RWPE2 (cell line): ENCODE data around the gene HOXA11.
A peak's percentile ranks its signal among the peaks of the same experiment; 100 is the strongest.

Experiments
- ATAC-seq: fragments of 200-7000 bp; cut with Tn5 transposase; 3 replicates; pipeline ENCODE4 v1.9.1; 2021; ENCODE audit warnings: low read depth
- DNase-seq: peaks from one replicate; pipeline ENCODE4 v3.0.0-alpha.2; 2020; ENCODE audit warnings: low spot score
- H3K27ac ChIP-seq: fragments of 450-650 bp; 2 replicates; pipeline ENCODE4 v1.5.1; 2017; ENCODE audit warnings: mild to moderate bottlenecking; ENCODE audit not compliant: poor library complexity, severe bottlenecking
- H3K27me3 ChIP-seq: fragments of 250-450 bp; sonication (Bioruptor Pico); 2 replicates; pipeline ENCODE4 v1.5.1; 2021; ENCODE audit warnings: mild to moderate bottlenecking, moderate library complexity; ENCODE audit not compliant: insufficient read depth, poor library complexity, severe bottlenecking
- H3K36me3 ChIP-seq: fragments of 250-450 bp; sonication (Bioruptor Pico); 2 replicates; pipeline ENCODE4 v1.5.1; 2020; ENCODE audit warnings: low read depth, mild to moderate bottlenecking, moderate library complexity
- H3K4me1 ChIP-seq: fragments of 250-450 bp; sonication (Bioruptor Pico); 2 replicates; pipeline ENCODE4 v1.5.1; 2021; ENCODE audit warnings: mild to moderate bottlenecking, moderate library complexity; ENCODE audit not compliant: insufficient read depth, poor library complexity, severe bottlenecking
- H3K4me3 ChIP-seq: fragments of 250-450 bp; sonication (Bioruptor Pico); 2 replicates; pipeline ENCODE4 v1.5.1; 2021; ENCODE audit warnings: mild to moderate bottlenecking, moderate library complexity; ENCODE audit not compliant: severe bottlenecking
- H3K9me3 ChIP-seq: fragments of 250-450 bp; sonication (Bioruptor Pico); 2 replicates; pipeline ENCODE4 v1.5.1; 2021; ENCODE audit warnings: mild to moderate bottlenecking, moderate library complexity; ENCODE audit not compliant: severe bottlenecking
- TF ChIP-seq, protein P1 (sequence below): fragments of 450-650 bp; IDR thresholded peaks from one replicate; pipeline ENCODE4 v1.5.1; 2017; ENCODE audit warnings: mild to moderate bottlenecking, moderate library complexity; ENCODE audit not compliant: poor library complexity, severe bottlenecking

The HOXA11 gene

DNA sequence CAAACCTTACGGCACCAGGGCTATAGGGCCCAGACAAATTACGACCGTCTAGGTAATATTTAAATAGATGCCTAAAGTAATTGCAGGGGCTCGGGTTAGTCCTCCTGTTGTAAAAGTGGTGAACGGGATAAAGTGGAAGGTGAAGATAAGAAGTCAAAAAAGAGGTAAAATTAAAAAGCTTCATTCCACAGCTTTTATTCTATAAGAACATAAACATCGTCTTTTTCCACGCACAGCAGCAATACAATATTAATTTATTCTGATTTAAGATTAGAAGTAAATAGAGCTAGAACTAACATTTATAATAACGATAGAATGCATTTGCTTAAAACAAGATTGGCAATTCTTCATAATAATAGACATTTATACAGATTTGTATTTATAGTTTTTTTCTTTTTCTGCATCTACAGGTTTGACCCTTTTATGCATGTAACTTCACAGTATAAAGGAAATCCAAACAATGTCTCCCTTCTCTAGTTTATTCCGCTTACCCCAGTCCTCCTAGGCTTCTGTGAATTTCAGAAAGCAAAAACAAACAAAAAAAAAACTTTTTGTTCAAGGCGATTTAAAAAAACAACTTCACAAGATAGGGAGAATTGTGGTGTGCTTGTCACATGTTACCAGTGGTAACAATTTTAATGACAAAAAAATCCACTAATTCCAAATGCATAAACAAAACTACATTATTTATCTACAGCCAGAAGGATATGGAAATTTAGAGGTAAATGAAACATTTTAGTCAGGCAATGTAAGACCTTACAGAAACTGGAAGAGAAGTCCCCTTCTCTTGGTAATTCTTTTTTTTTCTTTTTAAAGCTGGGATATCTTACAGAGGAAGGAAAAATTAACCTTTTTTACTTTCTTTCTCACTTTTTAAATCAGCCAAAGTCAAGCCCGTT lies 14.4 kb downstream of the HOXA11 start:
- Histone ChIP-seq H3K27me3 (no peaks in the 10 kb centered on the region), H3K9me3 (no peaks in the 10 kb centered on the region), H3K27ac (peak overlapping the region; percentile 93), H3K36me3 (peaks cover 6% of the 10 kb centered on the region; the same call in 1 of the 2 replicates), H3K4me3 (peak overlapping the region; percentile 54), H3K4me1 (peaks cover 13% of the 10 kb centered on the region)
- TF ChIP-seq, protein P1, sequence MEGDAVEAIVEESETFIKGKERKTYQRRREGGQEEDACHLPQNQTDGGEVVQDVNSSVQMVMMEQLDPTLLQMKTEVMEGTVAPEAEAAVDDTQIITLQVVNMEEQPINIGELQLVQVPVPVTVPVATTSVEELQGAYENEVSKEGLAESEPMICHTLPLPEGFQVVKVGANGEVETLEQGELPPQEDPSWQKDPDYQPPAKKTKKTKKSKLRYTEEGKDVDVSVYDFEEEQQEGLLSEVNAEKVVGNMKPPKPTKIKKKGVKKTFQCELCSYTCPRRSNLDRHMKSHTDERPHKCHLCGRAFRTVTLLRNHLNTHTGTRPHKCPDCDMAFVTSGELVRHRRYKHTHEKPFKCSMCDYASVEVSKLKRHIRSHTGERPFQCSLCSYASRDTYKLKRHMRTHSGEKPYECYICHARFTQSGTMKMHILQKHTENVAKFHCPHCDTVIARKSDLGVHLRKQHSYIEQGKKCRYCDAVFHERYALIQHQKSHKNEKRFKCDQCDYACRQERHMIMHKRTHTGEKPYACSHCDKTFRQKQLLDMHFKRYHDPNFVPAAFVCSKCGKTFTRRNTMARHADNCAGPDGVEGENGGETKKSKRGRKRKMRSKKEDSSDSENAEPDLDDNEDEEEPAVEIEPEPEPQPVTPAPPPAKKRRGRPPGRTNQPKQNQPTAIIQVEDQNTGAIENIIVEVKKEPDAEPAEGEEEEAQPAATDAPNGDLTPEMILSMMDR, result no peak
- no peak for ATAC-seq
- no peak for DNase-seq

DNA sequence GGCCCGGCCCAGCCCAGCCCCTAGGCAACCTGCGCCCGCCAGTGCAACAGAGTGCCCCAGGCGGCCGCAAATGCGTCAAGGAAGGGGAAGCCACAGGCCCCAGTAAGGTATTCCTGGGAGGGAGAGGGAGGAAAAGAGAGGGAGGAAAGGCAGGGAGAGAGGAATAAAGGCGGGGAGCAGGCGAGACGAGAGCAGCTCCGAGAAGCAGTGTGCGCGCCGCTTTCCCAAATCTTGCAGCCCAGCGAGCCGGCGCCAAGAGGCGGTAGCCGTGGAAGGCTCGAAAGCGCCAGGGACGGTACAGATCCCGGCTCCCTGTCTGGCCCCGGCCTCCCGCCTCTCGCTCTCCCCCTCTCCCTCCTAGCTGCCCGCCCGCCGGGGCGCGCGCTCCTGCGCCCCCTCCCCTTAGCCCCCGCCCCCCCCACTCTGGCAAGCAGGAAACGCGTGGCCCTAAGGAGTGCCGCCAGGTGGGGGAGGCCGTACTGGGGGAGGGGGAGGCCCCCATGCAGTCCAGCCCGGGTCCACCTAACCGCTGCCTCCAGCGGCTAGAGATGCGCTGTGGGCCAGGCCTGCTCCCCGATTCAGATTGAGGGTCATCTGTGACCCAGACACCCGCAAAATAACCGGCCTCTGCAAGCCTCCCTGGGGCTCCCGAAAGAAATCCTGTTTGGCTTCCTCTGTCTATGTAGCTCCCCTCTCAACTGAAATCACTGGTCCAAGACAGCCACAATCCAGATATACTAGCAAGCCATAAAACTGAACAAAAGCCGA lies 15.2 kb downstream of the HOXA11 start:
- H3K27me3 ChIP-seq, result no peaks in the 10 kb centered on the region
- peaks cover 7% of the 10 kb centered on the region for H3K4me1 ChIP-seq
- no peaks in the 10 kb centered on the region for H3K9me3 ChIP-seq
- peak overlapping the region; percentile 93 for H3K27ac ChIP-seq
- DNase-seq (peak; percentile 73), ATAC-seq (peak; percentile 3)
- TF ChIP-seq, protein P1, result no peak
- peak overlapping the region; percentile 54 for H3K4me3 ChIP-seq
- peaks cover 6% of the 10 kb centered on the region; the same call in 1 of the 2 replicates for H3K36me3 ChIP-seq

DNA sequence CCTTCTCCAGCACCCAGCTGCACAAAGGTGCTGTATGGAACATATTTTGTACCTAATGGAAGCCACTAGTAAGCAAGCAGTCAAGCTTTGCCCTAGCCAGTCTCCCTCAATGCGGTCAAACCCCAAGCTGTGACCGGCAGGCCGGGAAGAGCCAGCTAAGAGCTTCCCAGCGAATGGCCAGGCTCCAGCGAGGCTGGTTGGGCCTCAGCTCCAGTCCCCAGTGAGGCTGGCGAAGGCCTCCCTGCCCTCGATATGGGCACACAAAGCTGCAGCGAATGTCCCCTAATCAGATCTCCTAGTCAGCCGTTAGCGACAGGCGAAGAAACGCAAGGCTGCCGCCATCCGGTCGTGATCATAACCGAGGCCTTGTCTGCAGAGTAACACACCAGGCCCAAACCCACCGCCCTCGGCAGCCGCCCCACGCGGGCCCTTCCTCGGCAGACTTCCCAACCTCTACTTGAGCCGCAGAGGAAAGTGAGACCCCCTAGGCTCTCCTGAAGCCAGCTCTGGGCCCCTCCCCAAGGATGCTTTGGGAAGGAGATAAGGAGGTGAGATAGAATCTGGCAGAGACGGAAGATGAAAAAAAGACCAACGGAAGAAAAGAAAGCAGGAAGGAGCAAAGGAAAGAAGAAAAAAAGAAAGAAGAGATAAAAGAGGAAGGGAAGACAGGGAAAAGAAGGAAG lies 16.6 kb downstream of the HOXA11 start:
- Histone ChIP-seq H3K36me3 (peaks cover 14% of the 10 kb centered on the region), H3K27ac (peak overlapping the region; percentile 93), H3K4me3 (peak overlapping the region; percentile 54), H3K9me3 (no peaks in the 10 kb centered on the region), H3K4me1 (peaks cover 5% of the 10 kb centered on the region), H3K27me3 (no peaks in the 10 kb centered on the region)
- no peak for DNase-seq
- ATAC-seq, result no peak
- TF ChIP-seq, protein P1, result peak; percentile 27

DNA sequence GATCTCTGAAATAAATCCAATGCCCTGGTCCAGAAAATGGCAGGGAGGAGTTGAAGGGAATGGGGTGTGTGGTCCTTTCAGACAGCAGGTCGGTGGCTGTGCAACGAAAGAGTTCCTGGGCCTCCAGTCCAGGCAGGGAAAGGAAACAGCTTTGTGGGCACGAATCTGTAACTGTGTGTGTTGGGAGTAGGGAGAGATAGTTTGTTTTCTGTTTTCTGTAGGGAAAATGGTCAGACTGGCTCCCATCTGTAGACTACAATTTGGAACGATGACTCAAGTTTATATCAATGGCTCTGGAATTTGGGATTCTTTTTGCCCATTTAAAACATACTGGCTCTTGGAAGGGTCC lies 17.1 kb downstream of the HOXA11 start:
- no peaks in the 10 kb centered on the region for H3K27me3 ChIP-seq
- H3K9me3 ChIP-seq, result no peaks in the 10 kb centered on the region
- peaks cover 19% of the 10 kb centered on the region for H3K36me3 ChIP-seq
- TF ChIP-seq, protein P1, result no peak
- no peak for DNase-seq
- peak overlapping the region; percentile 93 for H3K27ac ChIP-seq
- peaks cover 5% of the 10 kb centered on the region for H3K4me1 ChIP-seq
- no peak for ATAC-seq
- peak overlapping the region; percentile 54 for H3K4me3 ChIP-seq
